Eye (tissue), 1 donor: Measurements from ENCODE around the gene MYLIP.

Experiments
- DNase-seq: peaks from one replicate; pipeline ENCODE4 v3.0.0-alpha.2; 2015

MYLIP gene

GRCh38 chr6:16145038-16145437 lies 16.2 kb downstream of the MYLIP start:
- no peak for DNase-seq

GRCh38 chr6:16146028-16146427 lies 17.1 kb downstream of the MYLIP start:
- no peak for DNase-seq

DNA sequence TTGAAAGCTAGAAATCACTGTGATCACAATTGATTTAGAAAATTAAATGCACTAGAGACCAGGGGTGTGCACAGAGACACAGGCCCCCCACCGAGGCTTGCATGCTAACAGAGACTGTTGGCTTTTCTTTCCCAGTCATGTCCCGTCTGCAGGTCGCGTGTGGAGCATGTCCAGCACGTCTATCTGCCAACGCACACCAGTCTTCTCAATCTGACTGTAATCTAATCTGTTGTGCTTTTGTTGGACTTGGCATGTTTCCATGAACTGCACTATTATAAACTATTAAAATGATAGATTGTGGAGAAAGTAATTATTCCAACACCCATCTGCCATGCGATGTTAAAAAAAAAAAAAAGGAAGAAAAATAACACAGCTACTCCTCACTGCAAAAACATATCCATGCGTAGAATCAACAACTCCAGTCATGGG lies 17.7 kb downstream of the MYLIP start:
- DNase-seq, result no peak

- no peak for DNase-seq
Observed at GRCh38 chr6:16148498-16148897, 19.6 kb downstream of the MYLIP start.

- no peak for DNase-seq
Observed at GRCh38 chr6:16149305-16149704, 20.4 kb downstream of the MYLIP start.

DNA sequence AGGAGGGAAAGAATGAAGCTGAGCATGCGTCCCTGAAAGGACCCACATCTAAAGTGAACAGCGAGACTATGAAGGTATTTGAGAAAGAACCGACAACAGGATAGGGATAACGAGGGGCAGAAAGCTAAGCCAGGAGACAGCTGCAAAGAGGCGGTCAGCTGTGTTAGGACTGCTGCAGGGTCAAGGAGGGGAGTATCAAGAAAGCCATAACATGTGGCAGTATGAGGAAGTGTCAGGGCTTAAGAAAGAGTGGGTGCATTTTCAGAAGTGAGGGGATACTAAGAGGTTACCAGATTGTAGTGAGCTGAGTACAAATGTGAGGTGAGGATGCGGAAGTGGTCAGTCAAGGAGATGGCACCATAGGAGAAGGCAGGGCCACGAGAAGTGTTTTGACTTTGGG lies 21.2 kb downstream of the MYLIP start:
- DNase-seq, result no peak

- DNase-seq, result no peak
Observed at GRCh38 chr6:16153211-16153820, 24.4 kb downstream of the MYLIP start.

GRCh38 chr6:16154904-16155303 lies 26.0 kb downstream of the MYLIP start:
- peak; percentile 58 for DNase-seq

DNA sequence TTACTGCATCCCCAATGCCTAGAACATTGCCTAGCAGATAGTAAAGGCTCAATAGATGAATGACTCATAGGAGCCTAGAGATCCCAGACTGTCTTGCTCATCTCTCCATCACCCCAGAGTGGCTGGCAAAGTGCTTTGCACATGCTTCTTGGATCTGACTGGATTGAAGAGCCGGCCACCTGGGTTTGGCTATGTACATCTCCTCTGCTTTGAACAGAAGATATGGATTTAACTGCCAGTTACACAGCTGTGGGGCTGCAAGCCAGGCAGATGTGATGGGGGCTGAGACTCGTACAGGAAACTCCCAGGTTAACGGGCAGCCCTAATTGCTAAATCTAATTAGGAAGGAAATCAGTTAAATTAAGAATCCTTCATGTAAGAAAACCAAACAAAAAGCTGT lies 28.6 kb downstream of the MYLIP start:
- no peak for DNase-seq

DNA sequence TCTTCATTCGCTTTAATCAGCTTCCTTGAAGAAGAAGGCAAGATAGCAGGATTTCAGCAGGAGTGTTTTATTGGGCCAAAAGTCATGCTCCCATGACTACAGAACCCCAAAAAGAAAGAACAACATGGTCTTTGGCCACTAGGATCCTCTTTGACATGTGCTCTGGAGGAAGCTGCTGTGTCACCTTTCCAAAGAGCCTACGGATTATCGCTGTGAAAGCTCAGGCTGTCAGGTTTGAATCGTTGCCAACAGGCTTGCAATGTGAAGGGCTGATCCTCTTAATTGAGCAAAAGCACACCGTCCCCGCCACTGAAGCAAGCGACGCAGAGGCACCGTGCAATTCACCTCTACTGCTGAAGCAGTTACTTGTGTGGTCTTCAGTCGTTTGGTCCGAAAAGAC lies 29.0 kb downstream of the MYLIP start:
- peak; percentile 52 for DNase-seq

- no peak for DNase-seq
Observed at GRCh38 chr6:16158943-16159557, 30.2 kb downstream of the MYLIP start.

- DNase-seq, result no peak
Observed at GRCh38 chr6:16160794-16161193, 31.9 kb downstream of the MYLIP start.

DNA sequence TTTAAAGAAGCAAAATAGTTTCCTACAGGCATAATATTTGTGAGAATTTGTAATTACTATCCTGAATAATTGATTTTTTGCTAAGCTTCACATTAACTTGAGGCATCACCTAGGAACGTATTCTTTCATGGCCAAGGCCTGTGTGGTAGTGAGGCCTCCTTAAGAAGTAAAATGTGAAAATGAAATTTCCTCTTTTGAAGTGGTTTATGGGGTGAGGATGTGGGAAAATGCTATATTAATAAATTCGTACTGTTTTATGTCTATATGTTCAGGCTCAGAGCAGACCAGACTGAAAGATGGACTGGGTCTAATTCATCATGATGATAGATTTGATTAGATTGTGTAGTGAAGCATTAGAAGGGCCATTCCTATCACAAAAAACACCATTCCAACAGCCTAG lies 33.1 kb downstream of the MYLIP start:
- no peak for DNase-seq

GRCh38 chr6:16163066-16163465 lies 34.2 kb downstream of the MYLIP start:
- DNase-seq, result no peak

DNA sequence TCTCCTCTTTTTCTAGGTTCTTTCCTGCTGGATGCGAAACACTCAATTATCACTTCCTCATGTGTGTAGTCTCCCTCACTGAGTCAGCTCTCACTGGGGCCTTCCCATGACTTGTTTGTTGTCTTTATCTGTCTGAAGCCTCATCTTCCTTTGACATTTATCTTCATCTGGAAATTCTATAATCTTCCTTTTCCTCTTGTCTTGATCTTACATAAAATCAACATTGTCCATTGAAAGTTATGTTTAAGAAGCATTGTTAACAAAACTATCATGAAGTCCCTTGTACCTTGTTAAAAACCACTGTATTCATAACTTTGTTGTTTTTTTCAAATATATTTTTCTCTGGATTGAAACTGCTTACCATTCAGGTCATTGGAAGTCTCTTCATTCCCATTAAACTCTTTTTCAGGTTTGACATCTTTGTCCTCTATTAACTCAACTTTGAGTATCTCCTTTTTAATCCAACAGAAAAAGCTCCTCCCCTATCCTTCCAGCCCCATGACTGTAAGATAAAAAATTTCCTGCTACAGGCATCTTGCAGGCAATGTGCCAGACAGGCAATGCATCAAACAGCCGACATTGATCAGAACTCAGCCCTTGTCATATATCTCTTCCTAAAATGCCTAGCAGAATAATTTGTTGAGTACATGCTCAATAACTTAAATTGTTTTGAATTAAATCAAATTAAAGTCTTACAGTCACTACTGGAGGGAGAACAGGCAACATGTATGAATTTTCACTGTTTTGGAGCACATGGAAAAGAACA lies 34.8 kb downstream of the MYLIP start:
- no peak for DNase-seq

DNA sequence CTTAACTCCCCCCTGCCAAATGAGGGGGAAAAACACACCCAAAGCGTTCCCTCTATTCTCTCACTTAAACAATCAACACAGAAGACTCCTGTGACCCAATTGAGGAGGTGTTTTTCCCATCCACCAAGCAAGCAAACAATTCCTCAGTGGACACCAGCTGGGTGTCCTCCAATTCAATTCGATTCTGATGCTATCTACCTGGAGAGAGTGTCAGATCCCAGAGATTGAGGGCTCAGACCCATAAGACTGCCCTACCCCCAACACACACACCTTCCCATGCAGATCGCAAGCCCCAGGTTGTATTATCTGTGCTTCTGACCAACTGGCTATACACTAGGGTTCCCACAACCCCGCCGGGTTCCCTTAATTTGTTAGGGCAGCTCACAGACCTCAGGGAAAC lies 36.8 kb downstream of the MYLIP start:
- DNase-seq, result no peak

DNA sequence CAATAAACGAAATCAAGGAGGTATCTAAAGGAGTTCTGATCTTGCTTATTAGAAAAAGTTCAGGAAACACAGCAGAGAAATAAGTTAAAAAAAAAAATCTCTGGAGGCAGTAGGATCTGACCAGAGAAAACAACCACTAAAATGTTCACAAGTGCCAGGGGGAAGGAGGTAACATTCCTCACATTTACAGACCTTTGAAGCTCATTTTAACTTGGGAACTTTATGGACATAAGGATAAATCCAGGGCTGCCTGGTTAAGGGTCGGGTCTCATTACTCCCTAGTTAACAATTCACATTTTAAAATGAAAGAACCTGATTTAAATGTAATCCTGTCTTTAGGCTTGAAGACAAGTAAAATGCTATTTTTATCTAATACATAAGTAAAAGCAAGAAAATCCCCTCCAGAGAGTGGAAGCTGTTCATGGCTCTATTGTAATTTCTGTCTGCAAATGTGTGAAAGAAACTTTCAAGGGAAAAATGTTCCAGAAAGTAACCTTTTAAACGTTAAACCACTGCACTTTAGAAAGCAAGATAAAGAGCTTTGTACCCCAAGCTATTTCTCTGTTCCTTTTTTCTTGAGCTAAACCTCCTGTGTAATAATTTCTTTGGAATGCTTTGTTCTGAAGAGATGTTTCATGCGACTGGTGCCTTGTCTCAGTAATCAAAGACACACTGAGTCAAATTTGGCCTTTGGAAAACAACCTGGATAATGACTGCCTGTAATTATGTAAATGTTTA lies 38.2 kb downstream of the MYLIP start:
- no peak for DNase-seq

DNA sequence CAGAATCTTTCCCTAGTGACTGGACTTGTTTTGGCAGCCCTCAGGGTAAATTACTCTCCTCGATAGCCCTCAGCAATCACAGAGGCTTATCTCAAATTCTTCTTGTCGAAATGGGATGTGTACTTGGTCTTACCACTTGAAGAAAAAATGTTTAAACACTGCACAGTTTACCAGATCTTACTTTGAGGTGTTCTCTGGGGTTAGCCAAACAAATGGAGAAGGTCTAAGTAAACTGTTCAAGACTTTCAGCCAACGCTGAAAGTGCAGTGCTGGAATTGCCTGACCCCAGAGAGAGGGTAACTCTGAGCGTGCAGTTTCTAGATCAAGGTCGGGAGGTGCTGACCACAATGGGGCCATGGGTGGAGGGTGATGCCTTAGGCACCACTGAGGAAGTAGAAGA lies 39.2 kb downstream of the MYLIP start:
- DNase-seq, result no peak

- peak; percentile 64 for DNase-seq
Observed at GRCh38 chr6:16168858-16169257, 40.0 kb downstream of the MYLIP start.

GRCh38 chr6:16171400-16171799 lies 42.5 kb downstream of the MYLIP start:
- no peak for DNase-seq

DNA sequence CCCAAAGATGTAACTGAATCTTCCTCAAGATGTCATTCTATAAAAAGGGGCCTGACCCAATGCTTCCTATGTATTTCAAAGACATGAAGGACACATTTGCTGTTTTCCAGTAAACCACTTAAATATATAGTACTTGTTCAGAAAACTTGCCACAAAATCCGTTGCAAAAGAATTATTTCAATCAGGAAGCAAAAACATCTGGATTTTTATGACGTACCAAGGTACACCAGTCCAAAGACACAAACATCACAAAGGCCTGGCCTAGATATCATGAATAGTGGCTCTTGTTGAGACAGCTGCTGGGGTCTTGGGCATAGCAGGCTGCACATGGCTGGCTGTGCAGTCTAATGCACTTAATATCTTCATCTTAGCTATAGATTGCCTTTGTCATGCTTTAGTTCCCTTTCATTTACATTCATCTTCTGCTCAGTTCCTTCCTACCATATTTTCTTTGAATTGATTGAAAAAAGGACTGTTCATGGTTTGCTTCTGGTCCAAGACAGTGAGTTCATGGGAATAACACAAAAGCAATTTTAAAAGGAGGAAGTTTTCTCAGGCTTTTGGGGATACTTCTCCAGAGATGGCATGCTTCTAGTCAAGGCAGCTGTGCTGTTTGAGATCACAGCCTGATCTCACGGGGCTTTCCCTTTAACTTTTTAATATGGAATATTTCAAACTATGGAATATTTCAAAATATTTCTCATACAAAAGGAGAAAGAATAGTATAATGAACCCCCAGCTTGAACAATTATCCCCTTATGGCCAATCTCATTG lies 44.5 kb downstream of the MYLIP start:
- DNase-seq, result no peak

- no peak for DNase-seq
Observed at GRCh38 chr6:16174416-16175078, 45.7 kb downstream of the MYLIP start.
